Left lobe of liver (tissue), 2 donors: Measurements from ENCODE around the gene RGSL1. TPM values are rescaled to one million over a fixed set of nuclear protein-coding genes. Genes with fewer than 3 reads are reported as not detected.

Experiments used
- ATAC-seq: fragments of 200-7000 bp; cut with Tn5 transposase; one replicate; pipeline ENCODE4 v1.9.1; 2020; ENCODE audit warnings: mild to moderate bottlenecking, moderate library complexity
- DNase-seq: peaks from one replicate; pipeline ENCODE4 v3.0.0-alpha.2; 2020; ENCODE audit warnings: low spot score
- total RNA-seq: library from RNA; stranded (reverse); gene quantifications from one replicate; pipeline ENCODE4 v1.2.1, GENCODE V29; 2021
- donor health status: DM: no; HTN: no; CAD: no; lungs with moderate emphysema.
- donor health status: DM: no; HTN: yes; CAD: no.

RGSL1 gene
- total RNA-seq, 1 donor from 2014 or later = not detected

DNA sequence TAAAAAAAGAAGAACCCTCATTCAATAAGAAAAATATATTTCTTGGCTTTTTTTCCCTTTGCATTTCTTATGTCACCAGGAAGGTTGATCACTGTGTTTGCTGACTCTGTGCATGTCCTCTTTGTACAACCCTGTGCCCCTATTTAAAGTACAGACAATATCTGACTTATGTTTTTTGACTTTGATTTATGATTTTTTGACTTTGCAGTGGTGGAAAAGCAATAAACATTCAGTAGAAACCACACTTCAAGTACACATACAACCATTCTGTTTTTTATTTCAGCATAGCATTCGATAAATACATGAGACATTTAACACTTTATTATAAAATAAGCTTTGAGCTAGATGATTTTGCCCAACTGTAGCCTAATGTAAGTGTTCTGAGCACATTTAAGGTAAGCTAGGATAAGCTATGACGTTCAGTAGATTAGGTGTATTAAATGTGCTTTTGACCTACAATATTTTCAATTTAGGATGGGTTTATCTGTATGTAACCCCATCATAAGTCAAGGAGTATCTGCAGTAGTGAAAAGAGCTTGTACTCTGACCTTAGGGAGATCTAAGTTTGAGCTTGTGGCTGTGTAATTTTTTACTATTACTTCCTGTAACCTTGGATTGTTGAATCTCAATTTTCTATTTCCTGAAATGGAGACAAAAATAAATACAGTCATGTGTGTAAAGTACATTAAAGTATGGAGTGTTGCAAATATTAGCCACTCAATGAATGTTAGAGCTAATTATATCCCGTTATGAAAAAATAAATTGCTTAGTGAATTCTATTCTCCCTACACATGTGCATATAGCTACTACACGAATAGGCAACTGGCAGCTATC, 137.9 kb downstream of the RGSL1 start:
- DNase-seq (no peak), ATAC-seq (peak; percentile 19)

GRCh38 chr1:182588500-182589396, 138.8 kb downstream of the RGSL1 start, which contains the start of gene RNASEL:
TSS of gene RNASEL (minus strand) at chr1:182589256. CDS start at chr1:182586806, 2,450 bp downstream.
- DNase-seq (peak; percentile 58), ATAC-seq (peak; percentile 91)

GRCh38 chr1:182589520-182589919, 139.6 kb downstream of the RGSL1 start:
- ATAC-seq = no peak

GRCh38 chr1:182589931-182590330, 140.0 kb downstream of the RGSL1 start:
- no peak for ATAC-seq
- no peak for DNase-seq

More at GRCh38 chr1:182589520-182589919, 139.6 kb downstream of the RGSL1 start:
- DNase-seq = no peak

GRCh38 chr1:182595641-182596240, 145.8 kb downstream of the RGSL1 start:
- ATAC-seq (peak; percentile 96), DNase-seq (peak; percentile 71)

DNA sequence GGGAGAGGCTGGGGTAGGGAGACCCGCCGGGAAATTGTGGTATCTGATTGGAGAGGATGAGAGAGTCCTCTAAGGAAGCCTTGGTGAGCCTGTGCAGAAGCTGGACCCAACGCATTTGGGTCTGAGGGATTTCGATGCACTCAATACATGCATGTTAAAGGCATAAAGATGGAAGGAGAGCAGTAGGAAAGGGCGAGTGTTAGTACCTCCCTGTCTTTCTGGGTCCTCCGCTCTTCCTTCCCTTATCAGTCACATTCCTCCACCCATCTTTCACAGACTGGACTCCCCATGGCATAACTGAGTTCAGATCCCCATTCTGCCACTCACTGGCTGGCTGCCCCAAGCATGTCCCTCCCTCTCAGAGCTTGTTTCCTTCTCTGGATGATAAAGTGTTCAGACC, 147.0 kb downstream of the RGSL1 start:
- DNase-seq (no peak), ATAC-seq (no peak)

GRCh38 chr1:182598296-182598695, 148.3 kb downstream of the RGSL1 start:
- DNase-seq (no peak), ATAC-seq (no peak)

GRCh38 chr1:182599339-182599738, 149.4 kb downstream of the RGSL1 start:
- DNase-seq (no peak), ATAC-seq (no peak)

DNA sequence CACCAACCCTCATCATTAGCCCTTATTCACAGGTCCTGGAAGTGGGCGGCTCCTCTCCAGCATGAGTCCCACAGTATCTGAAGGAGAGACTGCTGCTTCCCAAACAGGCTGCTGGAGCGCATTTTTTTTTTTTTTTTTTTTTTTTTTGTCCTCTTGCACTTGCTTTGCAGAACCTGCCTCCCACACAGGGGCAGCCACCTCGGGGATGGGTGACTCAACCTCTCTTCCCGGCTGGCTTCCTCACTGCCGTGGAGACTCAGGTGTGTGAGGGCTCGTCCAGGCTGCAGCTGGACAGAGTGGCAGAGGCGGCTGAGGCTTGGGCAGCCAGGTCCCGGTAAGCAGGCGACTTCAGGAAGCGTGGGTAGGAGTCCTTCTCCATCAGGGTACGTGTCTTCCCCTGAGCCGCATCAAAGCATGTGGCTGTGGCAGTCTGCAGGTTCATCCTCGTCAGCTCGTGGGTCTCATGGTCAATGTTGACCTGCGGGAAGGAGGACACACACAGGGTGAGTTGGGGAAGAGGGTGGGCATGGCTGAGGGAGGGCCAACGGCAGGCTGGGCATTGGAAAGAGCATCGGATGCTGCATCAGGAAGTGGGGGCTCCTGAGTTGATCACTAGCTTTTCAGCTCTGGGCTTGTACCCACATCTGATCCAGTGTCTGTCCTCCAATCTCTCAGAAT, 150.2 kb downstream of the RGSL1 start:
- DNase-seq (no peak), ATAC-seq (no peak)

DNA sequence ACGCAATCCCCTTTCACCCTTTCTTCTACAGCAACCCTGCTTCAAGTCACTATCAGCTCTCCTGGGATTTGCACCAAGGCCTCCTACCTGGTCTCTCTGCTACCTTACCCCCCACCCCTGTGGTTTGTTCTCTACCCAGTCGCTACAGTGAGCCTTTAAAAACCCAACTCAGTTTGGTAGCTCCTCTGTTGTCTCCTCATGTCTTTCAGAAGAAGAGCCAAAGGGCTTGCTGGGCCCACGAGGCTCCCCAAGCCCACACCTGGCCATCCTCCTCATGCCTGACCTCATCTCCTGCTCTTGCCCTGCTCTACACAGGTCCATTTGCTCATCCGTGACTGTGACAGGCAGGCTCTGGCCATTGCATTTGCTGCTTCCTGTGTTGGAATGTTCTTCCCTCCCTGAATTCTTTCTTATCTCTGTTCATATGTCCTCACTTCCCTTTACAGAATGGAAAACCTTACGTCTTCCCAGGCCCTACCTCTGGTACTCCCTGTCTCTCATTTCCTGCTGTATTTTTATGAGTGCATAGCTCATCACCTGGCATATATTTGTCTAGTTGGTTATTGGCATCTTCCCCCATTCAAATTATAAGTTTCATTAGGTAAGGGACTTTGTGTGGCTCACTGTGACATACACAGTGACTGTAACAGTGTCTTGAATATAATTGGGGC, 150.9 kb downstream of the RGSL1 start:
- DNase-seq = no peak
- ATAC-seq = no peak

DNA sequence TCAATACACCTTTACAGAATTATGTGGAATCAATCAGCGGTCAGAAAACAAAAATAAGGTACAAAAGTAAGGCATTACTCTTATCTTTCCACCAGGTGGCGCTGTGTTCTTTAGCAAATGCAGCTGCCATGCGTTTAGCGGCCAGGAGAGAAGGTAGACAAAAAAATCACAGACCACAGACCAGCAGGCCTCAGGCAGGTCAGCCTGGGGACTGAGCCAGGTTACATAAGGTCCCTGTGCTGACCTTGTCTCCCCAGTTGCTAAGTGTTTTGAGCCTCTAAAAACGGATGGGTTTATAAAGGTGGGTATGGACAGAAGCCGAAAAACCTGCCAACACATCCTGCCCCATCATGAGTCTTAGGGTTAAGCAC, 151.5 kb downstream of the RGSL1 start:
- ATAC-seq = peak; percentile 84
- peak; percentile 82 for DNase-seq

DNA sequence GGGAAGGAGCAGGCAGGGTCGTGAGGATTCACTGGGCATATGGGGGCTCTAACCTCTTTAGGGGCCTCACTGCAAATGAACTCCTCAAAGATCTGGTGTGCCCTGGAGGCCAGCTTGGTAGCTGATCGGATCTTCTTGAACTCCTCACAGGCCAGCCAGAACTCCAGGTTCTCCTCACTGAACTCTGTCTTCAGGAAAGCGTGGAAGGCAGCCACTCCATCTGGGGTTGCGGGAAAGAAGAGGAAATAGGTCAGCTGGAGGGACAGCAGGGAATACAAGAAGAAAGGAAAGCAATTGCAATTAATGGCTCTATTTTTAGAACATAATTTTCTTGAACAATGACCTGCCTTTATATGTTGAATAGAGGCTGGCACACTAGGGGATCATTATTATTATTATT, 152.0 kb downstream of the RGSL1 start:
- DNase-seq (no peak), ATAC-seq (no peak)

GRCh38 chr1:182602935-182603645, 153.1 kb downstream of the RGSL1 start:
- DNase-seq = no peak
- no peak for ATAC-seq

DNA sequence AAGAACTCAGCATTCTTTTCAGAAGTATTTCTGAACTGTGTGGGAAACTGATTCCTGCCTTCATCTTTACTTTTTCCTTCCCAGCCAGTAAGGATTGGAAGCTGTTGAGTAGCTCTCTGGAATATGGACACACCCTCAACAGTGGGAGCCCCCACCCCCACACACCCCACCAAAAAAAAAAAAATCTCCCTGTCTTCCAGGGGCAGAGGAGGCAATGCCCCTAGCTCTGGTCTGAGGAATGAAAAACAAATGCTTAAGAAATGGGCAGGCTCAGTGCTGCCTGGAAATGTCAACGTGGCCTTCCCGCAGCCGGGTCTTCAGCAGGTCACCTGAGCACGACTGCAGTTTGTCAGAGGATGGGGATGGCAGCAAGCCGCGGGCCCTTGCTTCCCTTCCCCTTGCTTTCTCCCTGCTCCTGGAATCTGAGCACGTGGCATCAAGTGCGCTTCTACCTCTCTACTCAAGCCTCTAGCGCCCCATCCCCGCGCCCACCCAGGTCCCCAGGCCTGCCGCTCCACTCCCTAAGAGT, 153.8 kb downstream of the RGSL1 start:
- DNase-seq = no peak
- ATAC-seq = no peak

DNA sequence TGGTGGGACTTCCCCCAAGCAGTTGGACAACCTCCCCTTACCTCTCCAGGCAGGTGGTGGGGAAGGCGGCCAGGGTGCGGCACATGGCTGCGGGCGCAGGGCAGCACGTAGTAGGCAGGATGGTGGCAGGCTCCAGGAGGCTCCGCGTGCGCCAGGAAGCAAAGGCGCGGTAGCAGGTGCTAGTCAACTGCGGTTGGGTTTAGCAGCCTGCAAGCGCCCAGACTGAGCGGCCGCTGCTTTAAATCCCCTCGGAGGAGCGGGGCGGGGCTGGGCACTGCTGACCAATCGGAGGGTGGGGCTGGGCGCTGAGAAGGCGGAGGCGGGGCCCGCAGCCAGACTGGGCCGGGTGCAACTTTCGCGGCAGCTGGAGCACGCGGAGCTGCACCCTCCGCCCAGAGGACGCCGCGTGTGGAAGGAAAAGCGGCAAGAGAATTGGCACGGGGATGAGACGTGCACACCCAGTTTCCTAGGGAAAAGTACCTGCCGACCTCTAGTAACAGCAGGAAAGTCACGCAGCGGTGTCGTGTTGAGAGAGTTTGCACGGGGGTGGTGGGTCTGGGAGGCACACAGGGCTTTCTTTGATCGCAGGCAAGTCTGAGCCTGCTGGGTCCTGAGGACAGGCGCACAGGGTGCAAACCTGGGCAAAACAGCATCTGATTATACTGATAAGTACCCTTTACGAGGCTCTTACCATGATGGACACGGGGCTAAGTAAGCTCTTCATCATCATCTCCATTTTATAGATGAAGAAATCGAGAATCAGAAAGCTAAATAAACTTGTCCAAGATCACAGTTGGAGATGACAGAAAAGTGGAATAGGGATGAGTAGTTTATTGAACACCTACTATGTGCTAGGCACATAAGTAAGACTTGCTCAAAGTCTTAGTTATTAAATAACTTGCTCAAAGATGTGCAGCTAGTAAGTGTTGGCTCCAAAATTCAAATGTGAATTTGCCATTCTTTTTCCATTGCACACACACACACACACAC, 154.5 kb downstream of the RGSL1 start, which contains the start of gene RGS16:
TSS of gene RGS16 (minus strand) at position 215 of the 990 bp plus-strand sequence. CDS start at position 85, 130 bp downstream.
- peak; percentile 94 for DNase-seq

GRCh38 chr1:182607566-182607965, 157.6 kb downstream of the RGSL1 start:
- no peak for DNase-seq

More for the DNA sequence above, 154.5 kb downstream of the RGSL1 start, which contains the start of gene RGS16:
- ATAC-seq = peak; percentile 94

DNA sequence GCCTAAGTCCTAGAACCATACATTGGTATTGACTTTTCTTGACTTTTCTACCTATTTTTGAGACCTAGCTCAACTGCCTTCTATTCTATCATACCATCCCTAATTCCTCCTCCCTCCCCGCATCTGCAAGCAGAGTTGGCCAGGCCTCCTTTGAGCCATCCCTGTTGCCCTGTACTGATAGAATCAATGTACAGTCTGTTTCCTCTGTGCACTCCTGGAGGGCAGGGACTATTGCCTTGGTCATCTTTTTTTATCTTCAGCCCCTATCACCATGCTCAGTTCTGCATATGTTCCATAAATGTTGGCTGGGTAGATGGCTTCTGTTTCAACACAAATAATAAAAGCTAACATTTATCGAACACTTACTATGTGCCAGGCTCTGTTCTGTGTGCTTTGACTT, 158.3 kb downstream of the RGSL1 start:
- DNase-seq (no peak), ATAC-seq (no peak)

More at GRCh38 chr1:182607566-182607965, 157.6 kb downstream of the RGSL1 start:
- ATAC-seq = no peak
